ENCODE data around the gene MYO10. TPM values are rescaled to one million over a fixed set of nuclear protein-coding genes. Genes with fewer than 3 reads are reported as not detected.

MYO10 gene
- total and polyA plus RNA-seq, 3 donors from 2014 or later, result 37.8 to 102 (median 99.8) TPM

DNA sequence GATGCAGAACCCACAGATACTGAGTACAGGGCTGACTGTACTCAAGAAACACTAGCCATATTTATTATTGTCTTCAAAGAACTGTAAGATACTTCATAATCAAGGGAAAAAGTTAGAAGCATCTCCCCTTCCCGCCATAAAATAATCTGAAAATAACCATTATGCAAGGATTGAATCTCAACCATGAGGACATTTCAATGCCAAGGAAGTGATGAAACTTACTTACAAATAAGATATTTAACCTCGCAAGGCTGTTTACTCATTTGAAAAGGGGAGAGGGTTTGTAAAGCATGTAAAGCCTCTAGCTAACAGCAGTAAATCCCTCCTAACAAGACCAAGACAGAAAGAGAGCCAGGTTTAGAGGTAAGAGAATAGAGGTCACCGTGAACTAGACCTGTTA lies 6.3 kb downstream of the MYO10 start:
- intact Hi-C loops (cut with DNase I; ENCODE audit: low total_unique reads), result loop anchor here (10.0 kb wide), 2 partner anchors 125 to 255 kb away; no protein-coding TSS in a partner anchor
- TF ChIP-seq POLR2A (IDR thresholded peaks at IDR 0.05) (no peak), CTCF (IDR thresholded peaks at IDR 0.05) (no peak)
- Histone ChIP-seq H3K27me3 (no peaks in the 10 kb centered on the region), H3K27ac (no peak overlapping the region), H3K4me3 (no peak overlapping the region), H3K36me3 (ENCODE audit: low read depth, missing control alignments) (no peaks in the 10 kb centered on the region), H3K9me3 (no peaks in the 10 kb centered on the region), H3K4me1 (peaks cover 31% of the 10 kb centered on the region)
- WGBS, 2 donors, result 71 to 76% methylated on average over 3 of the region's 3 CpGs
- no peak for DNase-seq

DNA sequence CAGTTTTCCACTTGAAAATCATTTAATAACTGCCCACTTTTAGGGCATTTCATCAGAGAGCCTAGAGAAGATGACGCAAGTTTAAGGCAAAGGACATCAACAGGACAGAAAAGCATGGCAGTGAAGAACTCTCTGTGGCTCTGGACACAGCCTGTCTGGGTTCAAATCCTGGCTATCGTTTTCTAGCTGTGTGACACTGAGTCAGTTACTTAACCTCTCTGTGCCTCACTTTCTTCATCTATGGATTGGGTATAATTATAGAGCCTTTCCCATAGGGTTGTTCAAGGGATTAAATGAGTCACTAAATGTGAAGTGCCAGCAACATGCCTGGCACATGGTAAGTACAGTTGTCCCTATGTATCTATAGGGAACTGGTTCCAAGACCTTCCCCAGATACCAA lies 6.7 kb downstream of the MYO10 start:
- Histone ChIP-seq H3K36me3 (ENCODE audit: low read depth, missing control alignments) (no peaks in the 10 kb centered on the region), H3K4me3 (no peak overlapping the region), H3K9me3 (no peaks in the 10 kb centered on the region), H3K27ac (no peak overlapping the region), H3K27me3 (no peaks in the 10 kb centered on the region), H3K4me1 (peaks cover 31% of the 10 kb centered on the region)
- intact Hi-C loops (cut with DNase I; ENCODE audit: low total_unique reads), result no loop called here
- DNase-seq, result no peak
- 80 to 86% methylated on average over 2 of the region's 2 CpGs for WGBS, 2 donors
- TF ChIP-seq POLR2A (IDR thresholded peaks at IDR 0.05), result no peak
- no peak for TF ChIP-seq CTCF (IDR thresholded peaks at IDR 0.05)

DNA sequence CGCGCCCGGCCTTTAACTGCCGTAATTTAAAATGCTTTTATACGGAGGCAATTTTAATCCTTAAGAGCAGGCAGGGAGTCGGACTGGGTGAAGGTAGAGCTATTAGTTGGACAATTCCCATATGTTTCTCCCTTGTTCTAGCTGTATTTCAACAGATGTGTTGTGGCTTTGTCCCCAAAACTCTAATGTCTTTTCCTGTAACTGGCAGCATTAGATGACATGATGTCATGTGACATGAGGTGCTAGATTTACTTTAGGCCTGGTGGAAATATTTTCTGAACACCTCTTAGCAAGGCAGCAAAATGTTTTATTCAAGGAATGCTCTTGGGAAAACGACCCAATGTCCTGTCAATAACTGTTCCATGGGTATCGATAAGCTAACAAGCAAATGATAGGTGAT lies 8.5 kb downstream of the MYO10 start:
- no peaks in the 10 kb centered on the region for H3K36me3 ChIP-seq (ENCODE audit: low read depth, missing control alignments)
- DNase-seq, result no peak

DNA sequence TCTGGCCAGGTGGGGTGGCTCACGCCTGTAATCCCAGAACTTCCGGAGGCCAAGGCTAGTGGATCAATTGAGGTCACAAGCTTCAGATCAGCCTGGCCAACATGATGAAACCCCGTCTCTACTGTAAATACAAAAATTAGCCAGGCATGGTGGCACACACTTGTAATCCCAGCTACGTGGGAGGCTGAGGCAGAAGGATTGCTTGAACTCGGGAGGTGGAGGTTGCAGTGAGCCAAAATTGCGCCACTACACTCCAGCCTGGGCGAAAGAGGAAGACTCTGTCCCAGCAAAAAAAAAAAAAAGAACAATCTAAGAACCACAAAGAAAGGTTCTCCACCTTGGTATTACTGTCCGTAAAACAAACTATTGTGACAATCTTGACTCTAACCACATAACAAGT lies 9.7 kb downstream of the MYO10 start:
- intact Hi-C loops (cut with DNase I; ENCODE audit: low total_unique reads), result no loop called here
- Histone ChIP-seq H3K27me3 (no peaks in the 10 kb centered on the region), H3K27ac (no peak overlapping the region), H3K36me3 (ENCODE audit: low read depth, missing control alignments) (no peaks in the 10 kb centered on the region), H3K4me1 (peaks cover 17% of the 10 kb centered on the region), H3K4me3 (no peak overlapping the region), H3K9me3 (no peaks in the 10 kb centered on the region)
- WGBS, 2 donors, result 63 to 84% methylated on average over 8 of the region's 8 CpGs
- no peak for TF ChIP-seq CTCF (IDR thresholded peaks at IDR 0.05)
- TF ChIP-seq POLR2A (IDR thresholded peaks at IDR 0.05), result no peak
- no peak for DNase-seq

More for the DNA sequence above, 8.5 kb downstream of the MYO10 start:
- no peaks in the 10 kb centered on the region for H3K27me3 ChIP-seq
- 91 to 95% methylated on average over 8 of the region's 8 CpGs for WGBS, 2 donors
- H3K27ac ChIP-seq, result no peak overlapping the region
- TF ChIP-seq POLR2A (IDR thresholded peaks at IDR 0.05) (no peak), CTCF (IDR thresholded peaks at IDR 0.05) (no peak)
- H3K4me1 ChIP-seq, result peaks cover 21% of the 10 kb centered on the region
- intact Hi-C loops (cut with DNase I; ENCODE audit: low total_unique reads), result no loop called here
- H3K4me3 ChIP-seq, result no peak overlapping the region
- H3K9me3 ChIP-seq, result no peaks in the 10 kb centered on the region

GRCh38 chr5:16924206-16924605 lies 11.9 kb downstream of the MYO10 start:
- no peaks in the 10 kb centered on the region for H3K36me3 ChIP-seq (ENCODE audit: low read depth, missing control alignments)
- TF ChIP-seq POLR2A (IDR thresholded peaks at IDR 0.05), result no peak
- no peak for TF ChIP-seq CTCF (IDR thresholded peaks at IDR 0.05)
- no peaks in the 10 kb centered on the region for H3K27me3 ChIP-seq
- H3K4me3 ChIP-seq, result no peak overlapping the region
- no peaks in the 10 kb centered on the region for H3K9me3 ChIP-seq
- H3K4me1 ChIP-seq, result peaks cover 5% of the 10 kb centered on the region
- 77% methylated on average over 8 of the region's 8 CpGs for WGBS, 2 donors
- H3K27ac ChIP-seq, result no peak overlapping the region
- intact Hi-C loops (cut with DNase I; ENCODE audit: low total_unique reads), result no loop called here
- no peak for DNase-seq
